ENCODE results near the gene LRRC51.
"Not testable (repeated sequence)": the region's sequence is repeated elsewhere in the genome, so short reads cannot be mapped to it uniquely, and the experiment has no call there.

DNA sequence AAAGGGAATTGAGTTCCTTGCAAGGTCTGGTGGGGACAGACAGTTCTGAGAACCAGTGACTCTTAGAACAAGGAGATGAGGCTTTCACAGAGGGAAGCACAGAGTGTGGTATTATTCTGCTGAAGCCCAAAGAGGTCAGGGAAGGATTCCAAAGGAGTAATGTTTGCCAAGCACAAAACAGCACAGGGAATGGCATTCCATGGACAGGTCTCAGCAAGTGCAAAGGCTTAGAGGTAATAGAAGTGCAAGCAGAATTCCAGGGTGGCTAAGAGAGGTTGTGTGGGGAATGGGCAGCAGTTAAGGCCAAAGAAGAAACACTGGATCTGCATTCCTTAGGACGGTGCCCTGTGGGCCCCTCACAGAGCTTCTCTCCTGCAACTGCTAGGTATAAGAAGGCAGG lies 61.4 kb downstream of the LRRC51 start:
- TF ChIP-seq, protein P1, sequence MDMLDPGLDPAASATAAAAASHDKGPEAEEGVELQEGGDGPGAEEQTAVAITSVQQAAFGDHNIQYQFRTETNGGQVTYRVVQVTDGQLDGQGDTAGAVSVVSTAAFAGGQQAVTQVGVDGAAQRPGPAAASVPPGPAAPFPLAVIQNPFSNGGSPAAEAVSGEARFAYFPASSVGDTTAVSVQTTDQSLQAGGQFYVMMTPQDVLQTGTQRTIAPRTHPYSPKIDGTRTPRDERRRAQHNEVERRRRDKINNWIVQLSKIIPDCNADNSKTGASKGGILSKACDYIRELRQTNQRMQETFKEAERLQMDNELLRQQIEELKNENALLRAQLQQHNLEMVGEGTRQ (IDR thresholded peaks at IDR 0.05; ENCODE audit: low read length), result not testable (repeated sequence)
- not testable (repeated sequence) for TF ChIP-seq CHD2 (IDR thresholded peaks at IDR 0.05; ENCODE audit: low read length); CTCF (IDR thresholded peaks at IDR 0.05; ENCODE audit: control extremely low read depth in 1 of 3, insufficient read depth in 1 of 3, low read depth in 1 of 3, low read length in 3 of 3); EZH2 (IDR thresholded peaks at IDR 0.05; ENCODE audit: low read depth, low read length, severe bottlenecking); SRF (IDR thresholded peaks at IDR 0.05; ENCODE audit: low read depth, low read length); POLR2AphosphoS5 (IDR thresholded peaks at IDR 0.05; ENCODE audit: low read depth, low read length); POLR2A (IDR thresholded peaks at IDR 0.05; ENCODE audit: control extremely low read depth in 1 of 2, low read depth in 2 of 2, low read length in 2 of 2); TBP (IDR thresholded peaks at IDR 0.05; ENCODE audit: low read depth, low read length); SP1 (IDR thresholded peaks at IDR 0.05; ENCODE audit: low read depth, low read length)
